NCI-H146 treated with DMSO at 0.1 percent for 48 hours (cell line): ENCODE data around the gene GABPB2.

ENCODE experiments used
- DNase-seq: peaks from one replicate; lab custom pipeline; 2025; ENCODE audit not compliant: unreplicated experiment; lab: John Stamatoyannopoulos, UW

GABPB2 gene

GRCh38 chr1:151158326-151158725 lies 87.8 kb downstream of the GABPB2 start:
- DNase-seq, result no peak

- DNase-seq, result no peak
Measured at GRCh38 chr1:151158751-151159251, 88.2 kb downstream of the GABPB2 start.

GRCh38 chr1:151159373-151159772 lies 88.8 kb downstream of the GABPB2 start:
- DNase-seq, result no peak

GRCh38 chr1:151164732-151165280 lies 94.2 kb downstream of the GABPB2 start:
- DNase-seq, result no peak

- DNase-seq, result peak; percentile 37
Measured at GRCh38 chr1:151165281-151165737, 94.7 kb downstream of the GABPB2 start.

- DNase-seq, result peak; percentile 94
Measured at GRCh38 chr1:151165738-151166504, 95.4 kb downstream of the GABPB2 start, which contains the start of the genes LYSMD1 and SCNM1. Gene LYSMD1, minus strand, starts transcription at chr1:151165902. Its CDS starts 644 bp downstream, at chr1:151165258. Gene SCNM1, plus strand, starts transcription at chr1:151166144. Its CDS starts 9 bp downstream, at chr1:151166153.

GRCh38 chr1:151166505-151166956 lies 96.0 kb downstream of the GABPB2 start:
- peak; percentile 35 for DNase-seq

- no peak for DNase-seq
Measured at GRCh38 chr1:151167116-151167515, 96.6 kb downstream of the GABPB2 start.

GRCh38 chr1:151171190-151171589 lies 100.6 kb downstream of the GABPB2 start:
- DNase-seq, result no peak
